ENCODE measurements around the gene C16orf86.
"Not testable (repeated sequence)": the region's sequence is repeated elsewhere in the genome, so short reads cannot be mapped to it uniquely, and the experiment has no call there.

The C16orf86 gene

DNA sequence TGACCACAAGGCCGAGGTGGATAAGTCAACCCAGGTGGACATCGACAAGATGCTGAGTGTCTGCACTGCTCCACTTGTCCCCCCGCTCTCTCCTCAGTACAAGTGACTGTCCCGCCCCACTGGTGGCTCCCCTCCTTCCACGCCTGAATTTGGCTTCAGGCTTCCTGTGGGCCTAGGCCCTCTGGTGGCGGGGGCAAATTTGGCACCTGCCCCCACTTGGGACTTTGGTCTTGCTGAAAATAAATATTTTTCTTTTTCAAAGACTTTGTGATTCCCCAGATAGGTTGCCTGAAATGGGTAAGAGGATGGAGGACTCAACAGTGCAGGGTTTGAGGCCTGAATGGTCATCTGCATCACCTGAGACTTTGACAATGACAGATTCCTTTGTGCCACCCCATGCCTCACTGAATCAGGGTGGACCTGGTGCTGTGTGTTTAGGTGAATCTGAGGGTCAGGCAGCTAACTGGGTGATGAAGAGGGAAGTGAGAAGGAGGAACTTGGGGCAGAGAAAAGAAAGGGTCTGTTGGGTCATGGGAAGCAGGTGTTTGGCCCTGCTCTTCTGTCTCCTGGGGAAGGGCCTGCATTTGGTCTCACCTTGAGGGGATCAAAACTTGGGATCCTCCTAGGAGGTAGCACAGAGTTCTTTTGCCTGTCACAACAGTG lies 2.0 kb downstream of the C16orf86 start:
- FAIRE-seq = no peak

DNA sequence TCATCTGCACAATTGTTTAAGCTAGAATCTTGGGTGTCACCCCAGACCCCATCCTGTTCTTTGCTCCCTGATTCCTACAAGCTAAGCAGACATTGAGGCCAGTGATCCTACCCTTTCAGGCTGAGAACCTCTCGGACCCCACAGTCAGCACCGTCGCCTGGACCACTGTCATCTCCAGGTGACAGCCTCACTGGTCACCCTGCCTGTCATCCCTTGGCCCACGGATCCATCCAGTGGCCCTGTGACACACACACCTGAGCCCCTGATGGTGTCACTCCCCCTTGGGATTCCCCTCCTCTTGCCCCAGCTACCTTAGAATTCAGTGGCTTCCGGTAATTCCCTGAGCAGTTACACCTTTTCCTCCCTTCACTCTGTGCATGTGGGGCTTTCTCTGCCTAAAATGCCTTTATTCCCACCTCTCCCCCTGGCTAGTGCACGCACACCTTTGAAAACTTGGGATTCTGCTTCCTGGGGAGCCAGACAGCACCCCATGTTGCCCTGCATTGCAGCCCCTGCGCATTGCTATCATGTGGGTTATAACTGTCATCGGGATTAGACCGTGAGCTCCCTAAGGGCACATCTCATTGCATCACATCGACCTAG lies 3.0 kb downstream of the C16orf86 start:
- FAIRE-seq = no peak

- no peak for FAIRE-seq
Measured at GRCh38 chr16:67672306-67672705, 5.7 kb downstream of the C16orf86 start.

DNA sequence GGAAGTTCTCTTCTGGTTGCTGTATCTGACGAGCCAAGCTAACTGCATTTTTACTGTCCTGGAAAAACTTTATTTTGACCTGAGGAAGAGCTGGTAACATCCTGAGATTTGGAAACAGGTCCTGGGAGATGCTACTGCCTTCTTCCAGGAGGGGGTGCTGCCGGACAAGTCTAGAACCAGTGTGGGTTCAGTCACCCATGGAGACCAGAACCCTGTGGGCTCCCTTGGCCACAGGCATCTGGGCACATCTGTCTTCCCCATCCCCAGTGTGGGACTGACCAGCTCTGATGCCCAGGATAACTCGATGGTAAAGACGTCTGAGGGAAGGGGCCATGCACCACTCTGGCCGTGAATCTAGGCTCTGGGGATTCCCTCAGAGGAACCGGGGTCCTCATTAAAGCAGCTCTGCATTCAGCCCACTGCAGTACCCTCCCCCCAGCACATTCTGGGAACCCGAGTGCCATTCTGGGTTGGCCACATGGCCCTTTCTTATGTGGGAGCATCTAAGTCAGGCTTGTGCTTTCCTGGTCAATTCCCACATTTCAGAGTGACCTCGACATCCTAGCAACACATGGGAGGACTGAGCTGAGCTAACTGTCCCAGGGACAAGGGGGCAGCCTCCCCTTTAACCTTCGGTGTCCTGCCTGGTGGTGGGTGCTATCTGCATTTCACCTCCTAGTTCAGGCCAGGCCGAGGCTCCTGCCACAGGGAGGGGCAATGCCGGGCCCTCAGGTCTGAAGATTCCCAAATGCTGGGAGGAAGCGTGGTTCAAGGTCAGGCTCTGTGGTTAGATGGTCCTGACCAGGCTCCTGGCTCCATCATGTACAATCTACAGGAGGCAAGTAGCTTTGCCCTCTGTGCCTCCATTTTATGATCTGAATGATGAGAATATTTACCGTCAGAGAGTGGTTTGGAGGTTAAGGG lies 6.4 kb downstream of the C16orf86 start:
- FAIRE-seq = no peak

GRCh38 chr16:67673712-67674580 lies 7.3 kb downstream of the C16orf86 start:
- no peak for FAIRE-seq

- no peak for FAIRE-seq
Measured at GRCh38 chr16:67674851-67675578, 8.4 kb downstream of the C16orf86 start.

- FAIRE-seq = no peak
Measured at GRCh38 chr16:67675579-67675935, 8.9 kb downstream of the C16orf86 start.

- no peak for FAIRE-seq
Measured at GRCh38 chr16:67675999-67676398, 9.4 kb downstream of the C16orf86 start.

GRCh38 chr16:67676516-67676915 lies 9.9 kb downstream of the C16orf86 start:
- FAIRE-seq = no peak

- no peak for FAIRE-seq
Measured at GRCh38 chr16:67676939-67677338, 10.3 kb downstream of the C16orf86 start.

- no peak for FAIRE-seq
Measured at GRCh38 chr16:67677712-67678111, 11.1 kb downstream of the C16orf86 start.

- FAIRE-seq = no peak
Measured at GRCh38 chr16:67678354-67679023, 11.9 kb downstream of the C16orf86 start.

- no peak for FAIRE-seq
Measured at GRCh38 chr16:67679935-67680897, 13.6 kb downstream of the C16orf86 start.

DNA sequence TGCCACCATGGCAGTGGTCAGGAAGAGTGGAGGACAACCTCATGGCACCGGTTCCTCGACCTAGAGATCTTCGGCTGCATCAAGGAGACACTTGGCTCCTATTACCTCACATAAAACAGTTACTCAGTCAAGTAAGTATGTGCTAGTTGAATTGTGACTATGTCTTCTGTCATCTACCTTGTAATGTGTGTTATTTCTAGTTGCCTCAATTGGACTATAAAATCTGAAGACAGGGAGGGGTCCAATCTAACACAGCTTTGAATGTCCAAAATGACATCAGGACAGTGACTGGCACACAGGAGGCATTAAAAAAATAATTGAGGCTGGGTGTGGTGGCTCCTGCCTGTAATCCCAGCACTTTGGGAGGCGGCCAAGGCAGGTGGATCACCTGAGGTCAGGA lies 17.2 kb downstream of the C16orf86 start:
- no peak for FAIRE-seq

DNA sequence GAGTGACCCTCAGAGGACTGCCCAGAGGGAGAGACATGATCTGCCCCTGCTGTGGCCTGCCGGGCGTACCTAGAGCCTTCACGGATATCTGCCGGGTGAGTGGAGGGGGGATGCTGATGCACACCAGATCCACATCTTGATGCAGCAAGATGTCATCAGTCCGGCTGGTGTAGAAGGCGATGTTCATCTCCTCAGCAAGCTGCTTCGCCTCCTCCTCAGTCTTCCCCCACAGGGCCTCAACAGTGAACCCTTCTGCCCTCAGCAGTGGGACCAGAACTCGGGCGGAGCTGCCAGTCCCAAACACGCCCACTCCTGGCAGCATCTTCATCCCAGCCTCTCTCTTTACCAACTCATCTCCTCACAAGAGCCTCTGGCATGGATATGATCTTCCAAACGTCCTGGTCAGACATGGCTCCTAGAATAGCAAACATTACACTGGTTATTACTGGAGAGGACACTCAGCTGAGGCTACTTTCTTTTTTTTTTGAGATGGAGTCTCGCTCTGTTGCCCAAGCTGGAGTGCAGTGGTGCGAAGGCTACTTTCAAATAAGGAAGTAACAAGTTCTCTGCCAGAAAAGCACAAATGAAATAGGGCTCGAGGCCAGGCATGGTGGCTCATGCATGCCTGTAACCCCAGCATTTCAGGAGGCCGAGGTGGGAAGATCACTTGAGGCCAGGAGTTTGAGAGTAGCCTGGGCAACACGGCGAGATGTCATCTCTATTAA lies 18.9 kb downstream of the C16orf86 start:
- no peak for FAIRE-seq

GRCh38 chr16:67693517-67694285 lies 27.1 kb downstream of the C16orf86 start:
- FAIRE-seq = not testable (repeated sequence)

DNA sequence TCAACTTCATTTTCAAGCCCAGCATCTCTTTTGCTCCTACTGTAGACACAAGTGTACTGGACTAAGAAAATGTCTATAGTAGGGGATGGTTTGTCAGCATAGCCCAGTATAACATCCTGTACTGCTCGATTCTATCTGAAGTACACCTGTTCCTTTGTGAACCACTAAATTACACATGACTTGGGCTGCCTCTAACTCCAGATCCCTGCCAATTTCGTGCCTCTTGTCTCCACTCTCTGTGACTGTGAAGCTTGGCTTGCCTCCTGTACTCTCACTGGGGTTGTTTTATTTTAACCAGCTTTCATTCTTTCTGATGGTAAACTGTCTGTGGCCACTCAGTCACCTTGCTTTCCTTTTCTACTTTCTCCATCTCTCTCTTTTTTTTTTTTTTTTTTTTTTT lies 28.0 kb downstream of the C16orf86 start:
- FAIRE-seq = no peak

DNA sequence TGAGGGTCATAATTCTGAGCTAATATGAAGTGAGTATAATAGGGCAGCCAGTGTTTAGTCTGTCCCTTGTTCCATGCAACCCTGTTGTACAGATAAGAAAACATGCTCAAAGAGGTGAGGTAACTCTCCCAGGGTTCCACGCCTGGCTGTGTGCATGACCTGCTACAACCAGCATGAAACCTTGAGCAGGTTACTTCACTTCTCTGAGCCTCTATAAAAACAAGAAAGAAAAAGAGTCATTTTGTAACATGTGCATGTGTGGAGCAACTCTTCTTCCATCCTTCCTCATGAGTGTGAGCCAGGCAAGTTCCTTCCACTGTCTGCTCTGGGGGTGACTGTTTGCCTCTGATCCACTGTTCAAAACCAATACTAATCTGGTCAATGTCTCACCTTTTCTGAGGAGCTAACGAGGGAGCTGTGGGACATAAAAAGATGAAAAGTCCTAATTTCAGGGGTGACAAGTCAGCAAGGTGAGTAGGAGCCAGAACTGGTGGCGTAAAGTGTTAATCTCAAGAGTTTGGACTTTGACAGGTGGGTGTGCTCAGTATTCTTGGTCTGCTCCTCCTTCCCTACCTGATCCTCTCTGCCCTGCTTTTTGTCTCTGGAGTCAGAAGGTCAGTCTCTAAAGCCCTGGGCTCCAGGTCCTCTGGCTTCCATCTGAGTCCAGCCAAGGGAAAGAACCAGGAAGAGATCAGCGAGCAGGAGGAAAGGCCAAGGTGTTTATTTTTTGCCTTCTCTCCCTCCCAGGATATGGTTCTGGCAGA lies 31.0 kb downstream of the C16orf86 start:
- no peak for FAIRE-seq
